MM.1S (cell line): ENCODE data around the gene IGF1R.

Source experiments
- DNase-seq: peaks from one replicate; pipeline ENCODE4 v3.0.0-alpha.2; 2015
- H2AFZ ChIP-seq: fragments of 300-600 bp; sonication (generic); 2 replicates; pipeline ENCODE4 v1.6.0; 2016; ENCODE audit warnings: antibody characterized with exemption, low read length
- H3F3A ChIP-seq: fragments of 300-600 bp; sonication (generic); 2 replicates; pipeline ENCODE4 v1.6.1; 2016; ENCODE audit warnings: mild to moderate bottlenecking, antibody characterized with exemption, low read length, moderate library complexity, mixed read lengths; ENCODE audit not compliant: insufficient read depth
- H3K27ac ChIP-seq: fragments of 300-600 bp; sonication (generic); 2 replicates; pipeline ENCODE4 v1.5.1; 2016; ENCODE audit warnings: mild to moderate bottlenecking, low read length
- H3K27me3 ChIP-seq: fragments of 300-600 bp; sonication (generic); replicated peaks from 2 replicates; pipeline ENCODE4 v1.6.0; 2016; ENCODE audit warnings: low read length; ENCODE audit not compliant: insufficient read depth
- H3K36me3 ChIP-seq: fragments of 300-600 bp; sonication (generic); replicated peaks from 2 replicates; pipeline ENCODE4 v1.6.1; 2016; ENCODE audit warnings: mild to moderate bottlenecking, low read length, mixed read lengths; ENCODE audit not compliant: insufficient read depth
- H3K4me1 ChIP-seq: fragments of 300-600 bp; sonication (generic); 2 replicates; pipeline ENCODE4 v1.6.1; 2016; ENCODE audit warnings: low read length, mixed read lengths
- H3K4me2 ChIP-seq: fragments of 300-600 bp; sonication (generic); 2 replicates; pipeline ENCODE4 v1.6.0; 2016; ENCODE audit warnings: low read depth, low read length
- H3K4me3 ChIP-seq: fragments of 300-600 bp; sonication (generic); 2 replicates; pipeline ENCODE4 v1.5.1; 2016; ENCODE audit warnings: low read length, mixed read lengths
- H3K79me2 ChIP-seq: fragments of 300-600 bp; sonication (generic); 2 replicates; pipeline ENCODE4 v1.6.1; 2016; ENCODE audit warnings: mixed run types, low read length, mixed read lengths
- H3K9ac ChIP-seq: fragments of 300-600 bp; sonication (generic); 2 replicates; pipeline ENCODE4 v1.6.1; 2016; ENCODE audit warnings: low read length, mixed read lengths
- H3K9me2 ChIP-seq: fragments of 300-600 bp; sonication (generic); replicated peaks from 2 replicates; pipeline ENCODE4 v1.6.1; 2016; ENCODE audit warnings: mild to moderate bottlenecking, low read length, mixed read lengths; ENCODE audit not compliant: insufficient read depth
- H3K9me3 ChIP-seq: fragments of 300-600 bp; sonication (generic); replicated peaks from 2 replicates; pipeline ENCODE4 v1.6.1; 2016; ENCODE audit warnings: mild to moderate bottlenecking, low read length, mixed read lengths; ENCODE audit not compliant: insufficient read depth
- H4K20me1 ChIP-seq: fragments of 300-600 bp; sonication (generic); 2 replicates; pipeline ENCODE4 v1.6.1; 2016; ENCODE audit warnings: mild to moderate bottlenecking, low read length, moderate library complexity, mixed read lengths; ENCODE audit not compliant: insufficient read depth
- CTCF ChIP-seq: fragments of 300-600 bp; sonication (generic); IDR thresholded peaks from 2 replicates; pipeline ENCODE4 v1.5.1; 2016; ENCODE audit warnings: antibody characterized with exemption, low read length, mixed read lengths
- EZH2 ChIP-seq: fragments of 300-600 bp; sonication (generic); optimal IDR thresholded peaks from 2 replicates; pipeline ENCODE3; 2017; ENCODE audit warnings: low read depth, mild to moderate bottlenecking, antibody characterized with exemption, low read length, mixed read lengths
- EZH2phosphoT487 ChIP-seq: fragments of 300-600 bp; sonication (generic); IDR thresholded peaks from 2 replicates; pipeline ENCODE4 v1.6.1; 2018; ENCODE audit warnings: antibody characterized with exemption, low read length

Gene IGF1R

GRCh38 chr15:98715890-98716443, 67.6 kb downstream of the IGF1R start:
- H3K4me3 ChIP-seq = no peak overlapping the region
- DNase-seq = no peak
- H3K36me3 ChIP-seq = no peaks in the 10 kb centered on the region
- peaks cover 94% of the 10 kb centered on the region for H3K79me2 ChIP-seq
- H3K9me2 ChIP-seq = no peaks in the 10 kb centered on the region
- H3K9ac ChIP-seq = no peak overlapping the region
- H4K20me1 ChIP-seq = peaks cover 70% of the 10 kb centered on the region
- no peak overlapping the region for H3K27ac ChIP-seq
- no peak overlapping the region for H3K4me2 ChIP-seq
- H3F3A ChIP-seq = peaks cover 16% of the 10 kb centered on the region
- peaks cover 17% of the 10 kb centered on the region for H3K4me1 ChIP-seq
- TF ChIP-seq EZH2phosphoT487 (no peak), EZH2 (no peak), CTCF (no peak)
- peaks cover 5% of the 10 kb centered on the region; the same call in 1 of the 2 replicates for H3K27me3 ChIP-seq
- H2AFZ ChIP-seq = no peak overlapping the region
- H3K9me3 ChIP-seq = no peaks in the 10 kb centered on the region

- H3K36me3 ChIP-seq = no peaks in the 10 kb centered on the region
- no peaks in the 10 kb centered on the region for H3K9me2 ChIP-seq
- TF ChIP-seq EZH2 = no peak
- no peak for TF ChIP-seq CTCF
- TF ChIP-seq EZH2phosphoT487 = no peak
- H2AFZ ChIP-seq = no peak overlapping the region
- peaks cover 61% of the 10 kb centered on the region for H4K20me1 ChIP-seq
- peaks cover 5% of the 10 kb centered on the region; the same call in 1 of the 2 replicates for H3K27me3 ChIP-seq
- no peak overlapping the region for H3K4me2 ChIP-seq
- H3K9me3 ChIP-seq = no peaks in the 10 kb centered on the region
- no peak overlapping the region for H3K9ac ChIP-seq
- peaks cover 17% of the 10 kb centered on the region for H3K4me1 ChIP-seq
- peaks cover 16% of the 10 kb centered on the region for H3F3A ChIP-seq
- peaks cover 94% of the 10 kb centered on the region for H3K79me2 ChIP-seq
- H3K4me3 ChIP-seq = no peak overlapping the region
- DNase-seq = no peak
- H3K27ac ChIP-seq = no peak overlapping the region
Measured at GRCh38 chr15:98717371-98717770, 69.0 kb downstream of the IGF1R start.

- Histone ChIP-seq H3K36me3 (no peaks in the 10 kb centered on the region), H3K4me3 (no peak overlapping the region), H3K9me3 (no peaks in the 10 kb centered on the region), H3K9ac (no peak overlapping the region), H3K9me2 (no peaks in the 10 kb centered on the region), H4K20me1 (peaks cover 60% of the 10 kb centered on the region), H3K27ac (no peak overlapping the region), H2AFZ (no peak overlapping the region), H3K27me3 (peaks cover 5% of the 10 kb centered on the region; the same call in 1 of the 2 replicates), H3K4me1 (peaks cover 14% of the 10 kb centered on the region), H3K79me2 (peaks cover 97% of the 10 kb centered on the region), H3F3A (peaks cover 15% of the 10 kb centered on the region), H3K4me2 (no peak overlapping the region)
- no peak for DNase-seq
- TF ChIP-seq EZH2 = no peak
- no peak for TF ChIP-seq EZH2phosphoT487
- no peak for TF ChIP-seq CTCF
Measured at GRCh38 chr15:98717942-98718341, 69.6 kb downstream of the IGF1R start.
